NOMO-1 treated with dmso at 0.1 percent for 144 hours (cell line): ENCODE data around the gene GRIN2A.

Source experiments
- DNase-seq: peaks from one replicate; lab custom pipeline; 2025; ENCODE audit not compliant: unreplicated experiment; lab: John Stamatoyannopoulos, UW

GRIN2A gene

DNA sequence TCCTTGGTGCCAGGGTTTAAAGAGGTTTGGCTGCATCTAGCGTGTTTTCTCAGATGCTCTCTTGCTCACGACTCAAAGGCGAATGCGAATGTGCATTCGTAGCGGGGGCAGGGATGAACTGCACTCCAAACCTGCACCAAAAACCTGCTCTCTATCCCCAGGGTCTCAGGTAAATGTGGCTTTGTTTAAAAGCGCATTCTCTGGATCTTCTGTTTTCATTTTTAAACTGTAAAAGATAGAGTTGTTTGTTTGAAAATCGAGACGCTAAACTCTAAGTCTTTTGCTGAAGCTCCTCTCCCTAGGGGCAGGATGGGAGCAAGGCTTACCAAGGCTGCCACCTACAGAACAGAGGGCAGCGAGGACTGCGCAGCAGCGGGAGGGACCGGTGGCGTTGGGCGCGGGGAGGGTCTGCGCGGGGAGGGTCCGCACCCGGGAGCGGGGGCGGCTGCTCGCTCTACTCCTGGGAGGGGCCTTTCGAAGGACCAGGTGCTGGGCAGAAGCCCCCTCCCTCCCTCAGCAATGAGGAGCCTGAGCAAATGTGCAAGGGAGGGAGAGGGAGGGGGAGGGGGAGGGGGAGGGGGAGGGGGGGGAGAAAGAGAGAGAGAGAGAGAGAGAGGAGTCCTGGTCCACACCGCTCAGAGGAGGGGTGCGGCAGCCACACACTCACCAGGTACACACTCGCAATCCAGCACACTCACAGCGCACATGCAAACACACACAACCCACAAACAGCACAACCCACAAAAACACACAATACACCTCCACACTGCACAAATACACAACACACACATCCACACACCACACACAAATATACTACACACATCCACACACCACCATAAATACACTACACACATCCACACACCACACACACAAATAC lies 142.8 kb downstream of the GRIN2A start:
- DNase-seq: no peak

DNA sequence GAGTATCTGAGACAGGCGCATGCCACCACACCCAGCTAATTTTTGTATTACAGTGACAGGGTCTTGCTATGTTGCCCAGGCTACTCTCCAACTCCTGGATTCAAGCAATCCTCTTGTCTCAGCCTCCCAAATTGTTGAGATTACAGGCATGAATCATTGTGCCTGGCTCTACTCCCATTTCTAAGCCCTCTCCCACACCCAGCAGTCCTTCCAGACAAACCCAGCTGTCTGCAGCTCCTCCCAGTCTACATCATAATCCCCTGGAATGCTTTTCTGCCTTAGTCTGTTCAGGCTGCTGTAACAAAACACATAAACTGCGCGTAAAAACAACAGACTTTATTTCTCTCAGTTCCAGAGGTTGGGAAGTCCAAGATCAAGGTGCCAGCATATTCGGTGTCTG lies 144.5 kb downstream of the GRIN2A start:
- DNase-seq: no peak

DNA sequence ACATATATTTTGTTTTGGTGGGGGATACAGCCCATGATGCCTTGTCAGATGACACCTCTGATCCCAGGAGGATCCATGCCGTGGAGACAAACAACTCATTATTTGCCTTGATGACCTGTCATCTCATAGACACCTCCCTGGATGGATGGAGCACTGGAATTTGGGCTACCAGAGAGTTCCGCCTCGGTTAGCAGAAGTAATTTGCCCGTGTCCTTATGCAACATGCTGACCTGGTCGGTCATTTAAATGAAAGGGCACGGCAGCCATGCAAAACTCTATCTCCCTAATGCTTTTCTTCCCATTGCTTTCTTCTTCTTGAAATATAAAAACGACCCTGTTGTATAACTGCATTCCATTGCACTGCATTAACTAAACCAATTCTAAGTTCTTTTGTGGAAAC lies 145.3 kb downstream of the GRIN2A start:
- no peak for DNase-seq

DNA sequence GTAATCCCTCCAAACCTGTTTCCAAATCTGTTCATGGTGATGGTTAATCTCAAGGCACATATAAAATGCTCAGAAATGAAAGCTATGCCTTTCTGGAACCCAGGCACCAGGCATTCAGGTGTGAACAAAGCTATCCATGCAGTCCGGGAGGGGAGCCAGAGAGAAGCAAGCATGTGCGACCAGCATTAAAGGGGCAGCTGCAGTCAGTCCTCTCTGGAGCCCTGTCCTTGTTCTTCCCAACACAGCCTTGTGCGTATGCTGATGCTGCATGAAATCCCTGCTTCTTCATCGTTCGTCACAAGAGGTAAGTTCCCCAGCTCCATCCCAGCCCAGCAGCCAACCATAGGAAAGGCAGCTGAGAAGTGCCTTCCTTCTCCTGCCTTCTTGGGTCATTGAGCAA lies 148.7 kb downstream of the GRIN2A start:
- DNase-seq: no peak

DNA sequence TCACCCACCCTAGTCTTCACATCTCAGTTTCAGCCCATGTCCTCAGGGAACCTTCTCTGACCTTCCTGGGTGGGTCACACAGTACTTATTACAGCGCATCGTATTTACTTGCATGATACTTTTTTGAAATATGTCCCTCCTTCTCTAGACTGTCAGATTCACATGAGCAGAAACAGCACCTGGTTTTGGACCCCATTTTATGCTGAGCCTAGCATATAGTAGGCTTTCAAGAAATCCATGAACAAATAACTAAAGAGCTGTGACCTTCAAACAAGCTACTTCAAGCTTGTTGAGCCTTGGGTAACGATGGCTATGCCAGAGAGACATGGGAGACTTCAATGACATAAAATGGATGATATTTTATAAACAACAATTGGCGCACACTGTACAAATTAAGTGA lies 150.3 kb downstream of the GRIN2A start:
- DNase-seq: no peak

DNA sequence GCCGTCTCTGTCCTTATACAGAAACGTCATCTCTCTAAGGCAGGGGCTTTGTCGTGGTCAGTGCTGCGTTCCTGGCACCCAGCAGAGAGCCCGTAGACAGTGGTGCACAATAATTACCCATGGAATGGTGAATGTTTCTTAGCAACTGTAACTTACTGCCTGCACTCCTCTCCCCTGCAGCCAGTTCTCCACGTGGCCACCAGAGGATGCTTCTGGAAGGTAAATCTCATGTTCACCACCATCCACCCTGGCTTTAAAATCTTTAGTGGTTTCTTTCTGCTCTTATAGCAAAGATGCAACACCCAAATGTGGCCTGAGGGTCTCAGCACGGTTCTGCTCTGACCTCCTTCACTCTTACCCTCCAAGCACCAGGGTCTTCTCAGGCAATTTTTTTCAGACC lies 150.8 kb downstream of the GRIN2A start:
- DNase-seq: no peak

DNA sequence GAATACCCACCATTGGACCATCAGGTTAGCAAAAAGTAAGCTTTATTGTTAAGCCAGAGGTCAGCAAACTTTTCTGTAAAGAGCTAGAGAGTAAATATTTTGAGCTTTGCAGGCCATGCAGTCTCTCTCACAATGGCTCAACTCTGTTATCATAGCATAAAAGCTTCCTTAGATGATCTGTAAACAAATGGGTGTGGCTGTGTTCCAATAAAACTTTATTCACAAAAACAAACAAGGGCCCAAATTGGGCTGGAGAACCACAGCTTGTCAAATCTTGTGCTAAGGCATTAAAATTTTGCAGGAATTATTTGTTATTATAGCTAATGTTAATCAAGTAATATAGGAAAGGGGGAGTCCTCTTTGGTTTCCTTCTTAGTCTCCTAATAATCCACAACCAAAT lies 153.6 kb downstream of the GRIN2A start:
- DNase-seq: no peak

DNA sequence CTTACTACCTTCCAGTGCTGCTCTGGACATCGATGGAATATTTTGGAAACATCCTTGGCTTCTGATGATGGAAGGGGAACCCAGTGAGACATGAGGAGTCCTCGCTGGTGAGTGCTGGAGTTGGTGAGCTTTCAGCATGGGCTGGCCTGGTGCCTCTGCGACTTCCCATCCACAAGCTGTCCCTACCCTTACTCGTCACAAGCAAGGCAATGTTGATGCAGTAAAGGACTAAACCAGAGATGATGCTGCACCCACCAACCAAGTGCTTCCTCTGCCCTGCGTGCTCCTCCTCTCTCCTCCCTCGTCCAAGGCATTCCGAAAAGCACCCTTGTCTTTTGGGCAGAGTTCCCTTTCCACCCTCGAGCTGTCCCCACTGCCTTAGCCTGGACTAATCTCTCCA lies 154.7 kb downstream of the GRIN2A start:
- DNase-seq: no peak

DNA sequence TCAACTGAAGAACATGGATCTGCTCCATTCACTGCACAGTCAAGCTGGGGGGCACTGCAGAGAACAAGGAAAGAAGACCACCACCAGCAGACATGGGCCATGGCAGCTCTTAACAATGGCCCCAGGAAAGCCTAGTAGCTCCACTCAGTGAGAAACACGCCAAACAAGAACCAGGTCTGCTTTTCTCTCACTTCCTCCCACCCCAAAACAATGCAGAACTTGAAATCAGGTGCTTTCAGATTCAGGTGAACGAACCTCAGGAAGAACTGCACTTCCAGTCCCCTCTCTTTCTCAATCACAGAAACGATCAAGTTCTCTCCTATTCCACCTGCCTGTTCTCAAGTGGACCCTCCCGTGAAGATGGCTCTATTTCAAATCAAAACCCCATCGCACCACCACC lies 155.6 kb downstream of the GRIN2A start:
- DNase-seq: no peak

DNA sequence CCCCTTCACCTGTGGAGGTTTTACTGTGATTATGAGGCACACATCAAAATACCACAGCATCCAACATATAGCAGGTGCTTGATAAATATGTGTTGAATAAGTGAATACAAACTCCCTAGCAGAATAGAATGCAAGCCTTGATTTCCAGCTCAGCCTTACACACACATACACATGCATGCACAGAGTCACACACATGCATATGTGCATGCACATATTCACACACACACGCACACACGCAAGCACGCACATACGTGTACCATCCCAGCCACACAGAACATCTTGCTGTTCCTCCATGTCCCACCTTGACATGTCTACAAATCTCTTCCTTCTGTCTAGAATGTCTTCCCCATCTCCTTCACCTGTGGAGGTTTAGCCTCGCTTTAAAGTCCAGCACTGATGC lies 160.1 kb downstream of the GRIN2A start:
- DNase-seq: no peak

DNA sequence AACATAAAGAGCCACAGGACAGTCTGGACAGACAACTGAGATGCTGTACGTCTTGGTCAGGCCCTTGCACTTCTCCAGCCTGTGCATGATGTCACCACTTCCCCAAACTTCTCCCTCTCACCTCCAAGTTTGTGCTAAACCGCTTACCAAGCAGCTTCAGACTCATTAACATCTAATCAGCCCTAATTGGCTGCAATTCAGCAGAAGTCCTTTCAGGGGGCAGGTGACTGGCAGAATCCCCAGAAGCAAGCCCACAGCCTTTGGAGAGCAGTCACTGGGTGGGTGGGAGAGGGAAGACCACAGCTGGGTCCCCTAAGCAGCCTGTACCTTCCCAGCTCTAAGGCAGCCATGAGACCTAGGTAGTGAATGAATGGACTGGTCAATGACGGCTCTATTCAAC lies 161.4 kb downstream of the GRIN2A start:
- DNase-seq: no peak

DNA sequence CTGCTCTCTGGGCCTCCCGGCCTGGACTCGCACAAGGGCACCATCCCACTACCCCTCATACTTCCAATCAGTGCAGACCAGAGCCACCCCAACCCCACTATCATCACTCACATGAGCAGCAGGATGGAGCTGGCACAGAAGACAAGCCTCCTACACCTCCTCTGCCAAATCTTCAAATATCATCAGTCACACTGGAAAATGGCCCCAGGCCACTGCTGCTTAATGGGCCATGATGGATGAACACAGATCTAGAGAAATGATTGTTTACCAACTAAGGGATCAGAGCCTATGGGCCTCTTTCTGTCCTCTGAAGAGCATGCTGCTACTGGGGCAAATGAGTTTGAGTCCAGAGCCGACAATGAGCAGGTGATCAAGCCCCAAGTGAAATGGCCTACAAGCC lies 165.5 kb downstream of the GRIN2A start:
- no peak for DNase-seq

DNA sequence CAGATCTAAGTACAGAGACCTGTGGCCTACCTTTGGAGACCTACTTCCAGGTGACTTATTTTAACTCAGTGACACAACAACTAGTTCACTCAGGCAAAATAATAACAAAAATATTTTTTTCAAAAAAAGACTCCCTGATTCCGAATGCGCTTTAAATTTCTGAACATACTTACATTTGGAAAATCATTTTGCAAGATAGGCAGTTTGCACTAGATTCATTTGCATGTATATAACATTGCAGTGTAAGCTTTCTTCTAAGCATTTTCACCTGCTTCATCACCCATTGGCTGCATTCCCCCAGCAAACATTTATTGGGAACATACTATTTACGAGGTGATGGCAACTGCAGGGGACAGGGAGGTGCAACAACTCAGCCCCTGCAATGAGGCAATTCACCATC lies 166.8 kb downstream of the GRIN2A start:
- no peak for DNase-seq

DNA sequence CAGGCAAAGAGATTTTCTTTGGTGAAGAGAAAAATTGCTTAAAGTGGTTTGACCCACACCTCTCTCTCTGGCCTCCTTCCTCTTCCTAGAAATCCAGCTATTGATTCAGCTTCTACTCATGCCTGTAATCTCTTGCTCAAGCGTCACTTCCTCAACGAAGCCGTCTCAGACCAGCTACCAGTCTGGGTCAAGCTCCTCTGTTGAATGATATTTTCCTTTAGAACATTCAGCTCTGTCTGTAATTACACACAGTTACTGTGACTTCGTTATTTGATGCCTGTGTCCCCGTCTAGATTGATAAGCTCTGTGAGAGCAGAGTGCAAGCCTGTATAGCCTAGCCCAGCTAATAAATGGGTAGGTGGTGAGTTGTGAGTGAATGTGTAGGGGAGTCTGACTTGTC lies 168.5 kb downstream of the GRIN2A start:
- no peak for DNase-seq

DNA sequence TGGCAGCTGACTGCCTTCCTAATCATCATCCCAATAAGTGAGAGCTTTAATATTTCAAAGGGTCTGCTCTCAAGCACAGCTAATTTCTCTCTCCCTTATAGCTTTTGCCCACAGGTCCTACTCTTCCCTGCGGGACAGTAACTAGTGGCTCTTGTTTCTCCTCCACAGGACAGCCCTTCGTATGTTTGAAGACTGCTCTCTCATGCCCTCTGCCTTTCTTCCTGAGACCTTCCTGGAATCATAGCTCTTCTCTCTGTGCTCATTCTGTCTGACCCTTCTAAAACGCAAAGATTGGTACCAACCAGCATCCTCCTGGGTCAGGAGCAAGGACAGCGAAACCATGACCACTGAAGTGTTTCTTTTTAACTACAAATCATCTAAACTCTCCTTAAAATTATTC lies 168.9 kb downstream of the GRIN2A start:
- no peak for DNase-seq

DNA sequence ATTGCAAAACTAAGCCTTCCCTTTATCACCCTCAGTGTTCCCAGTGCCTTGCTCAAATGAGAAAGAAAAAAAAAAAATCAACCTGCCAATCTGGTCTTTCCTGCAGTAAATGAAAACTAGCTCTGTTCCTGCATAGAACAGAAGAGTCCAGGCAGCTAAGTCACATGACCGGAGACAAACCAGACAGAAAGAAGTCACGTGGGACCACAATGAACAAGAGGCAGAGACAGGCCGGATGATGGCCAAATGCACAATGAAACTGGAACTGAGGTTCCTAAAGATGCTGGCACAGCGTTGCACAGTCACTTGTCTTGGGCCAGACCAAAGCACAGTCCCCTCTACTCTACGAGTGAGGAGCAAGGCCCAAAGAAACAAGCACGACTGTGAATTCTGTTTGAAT lies 172.5 kb downstream of the GRIN2A start:
- DNase-seq: no peak

DNA sequence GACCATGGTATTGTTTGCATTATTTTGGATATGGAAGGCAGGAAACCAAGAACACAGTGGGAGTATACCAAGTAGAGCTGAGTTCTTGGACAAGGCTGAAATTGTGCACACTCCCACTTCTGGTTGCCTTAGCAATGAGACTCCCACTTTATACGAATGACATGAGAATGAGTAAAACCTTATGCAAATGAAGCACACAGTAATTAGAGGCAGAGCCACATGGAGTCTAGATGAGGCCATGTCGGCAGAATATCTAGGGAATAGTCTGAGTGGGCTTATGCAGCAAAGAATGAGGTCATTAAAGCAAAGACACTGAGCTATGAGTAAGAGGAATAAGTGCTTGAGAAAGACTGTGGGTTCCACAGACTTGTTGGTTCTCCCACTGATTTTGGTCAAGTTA lies 178.7 kb downstream of the GRIN2A start:
- DNase-seq: no peak

DNA sequence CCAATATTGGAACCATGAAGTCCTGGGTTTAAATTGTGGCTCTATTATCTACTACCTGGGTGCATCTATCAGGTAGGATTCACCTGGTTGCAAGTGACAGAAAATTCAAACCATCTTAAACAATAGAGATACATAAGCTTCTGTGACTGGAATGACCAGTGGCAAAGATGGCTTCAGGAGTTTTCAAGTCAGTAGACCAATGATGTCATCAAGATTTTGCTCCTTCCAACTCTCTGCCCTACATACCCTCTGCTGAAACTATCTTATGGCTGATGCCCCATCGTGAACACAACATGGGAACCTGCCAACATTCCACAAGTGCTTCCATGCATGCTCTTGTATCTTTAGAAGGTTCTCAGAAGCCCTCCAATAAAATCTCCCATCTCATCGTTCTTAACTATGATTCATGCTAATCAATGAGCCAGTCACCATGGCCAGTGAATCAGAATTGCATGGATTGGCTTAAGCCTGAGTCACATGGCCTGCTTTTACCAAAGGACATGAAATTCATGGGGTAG lies 180.9 kb downstream of the GRIN2A start:
- no peak for DNase-seq

DNA sequence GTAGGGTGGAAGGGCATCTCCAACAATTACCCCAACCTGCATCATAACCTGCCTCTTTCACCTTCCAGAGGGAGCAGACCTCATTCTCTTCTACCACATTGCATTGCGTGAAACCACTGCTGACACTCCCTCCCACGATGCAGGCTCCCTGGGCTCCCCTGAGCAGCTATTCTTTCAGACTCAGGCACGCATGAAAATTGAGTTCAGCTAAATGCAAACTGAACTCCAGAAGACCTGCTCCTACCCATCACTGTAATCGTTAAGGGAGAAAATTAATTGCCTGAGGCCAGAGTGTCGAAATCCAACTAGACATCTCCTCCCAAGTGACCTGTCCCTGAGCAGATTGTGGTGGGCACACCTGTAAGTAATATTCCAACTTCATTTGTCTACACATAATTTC lies 186.0 kb downstream of the GRIN2A start:
- DNase-seq: no peak

DNA sequence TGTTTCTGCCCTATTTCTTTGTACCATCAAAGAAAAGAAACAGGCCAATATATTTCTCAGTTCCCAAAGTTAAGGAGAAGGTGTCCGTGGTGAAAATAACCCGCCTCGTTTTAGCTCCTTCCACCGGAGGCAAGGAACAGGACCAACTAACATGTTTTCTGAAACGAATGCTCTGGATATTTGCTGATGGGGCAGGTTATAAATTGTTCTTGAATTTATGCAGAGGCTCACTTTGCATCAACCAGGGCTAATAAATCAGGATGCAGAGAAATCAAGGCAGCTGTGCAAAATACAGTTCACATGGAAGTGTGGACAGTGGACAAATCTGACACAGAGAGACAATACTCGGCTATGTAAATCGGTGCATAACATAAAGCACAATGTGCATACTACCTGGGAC lies 189.8 kb downstream of the GRIN2A start:
- DNase-seq: no peak

DNA sequence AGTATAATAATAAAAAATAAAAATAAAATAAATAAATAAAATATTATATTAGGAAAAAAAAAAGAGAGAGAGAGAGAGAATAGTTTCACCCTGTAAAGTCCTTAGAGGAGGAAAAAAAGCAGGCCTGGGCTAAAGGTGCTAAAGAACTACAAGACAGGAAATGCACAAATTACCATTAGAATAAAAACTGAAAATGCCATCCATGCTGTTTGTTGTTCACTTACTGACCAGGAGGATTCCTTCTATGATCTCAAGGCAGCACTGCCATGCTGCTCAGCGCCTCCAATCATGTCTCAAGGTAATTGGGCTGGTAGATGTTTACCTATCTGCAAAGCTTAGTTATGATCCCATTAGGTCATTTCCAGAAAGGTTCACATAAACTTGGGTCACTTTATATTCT lies 201.2 kb downstream of the GRIN2A start:
- no peak for DNase-seq

DNA sequence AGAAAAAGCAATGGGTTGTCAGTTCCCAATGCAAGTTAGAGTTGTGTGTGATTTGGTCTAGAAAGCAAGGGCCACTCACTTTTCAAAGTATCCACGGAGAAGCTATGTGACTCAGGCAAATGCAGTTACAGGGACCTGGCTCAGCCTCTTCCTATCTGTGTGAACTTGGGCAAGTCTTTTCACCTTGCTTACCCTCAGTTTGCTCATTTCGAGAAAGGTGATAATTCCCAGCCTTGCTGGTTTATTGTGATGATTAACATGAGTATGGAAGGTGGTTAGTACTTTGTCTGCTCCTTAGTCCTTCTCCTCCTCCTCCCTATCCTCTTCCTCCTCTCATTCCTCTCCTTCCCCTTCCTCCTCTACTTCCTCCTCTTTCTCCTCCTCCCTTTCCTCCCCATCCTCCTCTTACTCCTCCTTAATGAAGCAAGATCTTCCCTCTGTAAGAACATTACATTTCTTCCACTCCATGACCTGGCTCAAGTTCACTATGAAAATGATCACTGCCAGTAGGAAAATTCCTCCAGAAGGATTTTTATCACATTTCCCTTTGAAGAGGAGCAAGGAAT lies 204.0 kb downstream of the GRIN2A start:
- no peak for DNase-seq
